ENCODE measurements around the gene BRD3.
A peak's percentile ranks its signal among the peaks of the same experiment; 100 is the strongest.
"Not testable (repeated sequence)": the region's sequence is repeated elsewhere in the genome, so short reads cannot be mapped to it uniquely, and the experiment has no call there.

Gene BRD3

DNA sequence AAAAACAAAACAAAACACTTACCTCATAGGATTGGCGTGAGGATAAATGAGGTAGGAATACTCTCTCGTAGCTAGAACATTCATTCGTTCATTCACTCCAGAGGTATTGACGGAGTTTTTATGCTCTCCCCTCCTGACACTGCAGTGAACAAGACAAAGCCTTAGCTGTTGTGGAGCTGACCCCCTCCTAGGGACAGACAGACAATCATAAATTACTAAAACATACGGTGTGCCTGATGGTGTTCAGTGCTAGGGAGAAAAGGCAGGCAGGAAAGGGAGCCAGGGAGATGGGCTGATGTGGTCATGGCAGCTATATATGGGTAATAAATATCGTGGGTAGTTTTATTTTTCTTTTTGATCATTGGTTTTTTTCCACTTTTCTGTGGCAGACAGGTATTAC is 5.7 kb upstream of the BRD3 start:
- TF ChIP-seq, protein P1, sequence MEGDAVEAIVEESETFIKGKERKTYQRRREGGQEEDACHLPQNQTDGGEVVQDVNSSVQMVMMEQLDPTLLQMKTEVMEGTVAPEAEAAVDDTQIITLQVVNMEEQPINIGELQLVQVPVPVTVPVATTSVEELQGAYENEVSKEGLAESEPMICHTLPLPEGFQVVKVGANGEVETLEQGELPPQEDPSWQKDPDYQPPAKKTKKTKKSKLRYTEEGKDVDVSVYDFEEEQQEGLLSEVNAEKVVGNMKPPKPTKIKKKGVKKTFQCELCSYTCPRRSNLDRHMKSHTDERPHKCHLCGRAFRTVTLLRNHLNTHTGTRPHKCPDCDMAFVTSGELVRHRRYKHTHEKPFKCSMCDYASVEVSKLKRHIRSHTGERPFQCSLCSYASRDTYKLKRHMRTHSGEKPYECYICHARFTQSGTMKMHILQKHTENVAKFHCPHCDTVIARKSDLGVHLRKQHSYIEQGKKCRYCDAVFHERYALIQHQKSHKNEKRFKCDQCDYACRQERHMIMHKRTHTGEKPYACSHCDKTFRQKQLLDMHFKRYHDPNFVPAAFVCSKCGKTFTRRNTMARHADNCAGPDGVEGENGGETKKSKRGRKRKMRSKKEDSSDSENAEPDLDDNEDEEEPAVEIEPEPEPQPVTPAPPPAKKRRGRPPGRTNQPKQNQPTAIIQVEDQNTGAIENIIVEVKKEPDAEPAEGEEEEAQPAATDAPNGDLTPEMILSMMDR (IDR thresholded peaks at IDR 0.05; ENCODE audit: control insufficient read depth, extremely low read depth, insufficient read depth): no peak
- DNase-seq (ENCODE audit: low read depth): no peak
- H3K4me3 ChIP-seq (ENCODE audit: low read depth, low read length): no peak overlapping the region

GRCh38 chr9:134072683-134073082 is 4.9 kb upstream of the BRD3 start:
- not testable (repeated sequence) for H3K4me3 ChIP-seq (ENCODE audit: low read depth, low read length); DNase-seq (ENCODE audit: low read depth)

DNA sequence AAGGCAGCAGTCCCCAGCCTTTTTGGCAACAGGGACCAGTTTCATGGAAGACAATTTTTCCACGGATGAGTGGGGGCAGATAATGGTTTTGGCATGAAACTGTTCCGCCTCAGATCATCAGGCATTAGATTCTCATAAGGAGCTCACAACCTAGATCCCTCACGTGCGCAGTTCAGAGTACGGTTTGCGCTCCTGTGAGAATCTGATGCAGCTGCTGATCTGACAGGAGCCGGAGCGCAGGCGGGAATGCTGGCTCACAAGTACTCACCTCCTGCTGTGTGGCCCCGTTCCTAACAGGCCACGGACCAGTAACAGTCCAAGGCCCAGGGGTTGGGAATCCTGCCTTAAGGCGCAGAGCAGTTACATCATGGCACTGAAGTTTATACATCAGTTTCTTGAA is 3.3 kb upstream of the BRD3 start:
- TF ChIP-seq, protein P1 (IDR thresholded peaks at IDR 0.05; ENCODE audit: control insufficient read depth, extremely low read depth, insufficient read depth): no peak
- no peak overlapping the region for H3K4me3 ChIP-seq (ENCODE audit: low read depth, low read length)
- no peak for DNase-seq (ENCODE audit: low read depth)

DNA sequence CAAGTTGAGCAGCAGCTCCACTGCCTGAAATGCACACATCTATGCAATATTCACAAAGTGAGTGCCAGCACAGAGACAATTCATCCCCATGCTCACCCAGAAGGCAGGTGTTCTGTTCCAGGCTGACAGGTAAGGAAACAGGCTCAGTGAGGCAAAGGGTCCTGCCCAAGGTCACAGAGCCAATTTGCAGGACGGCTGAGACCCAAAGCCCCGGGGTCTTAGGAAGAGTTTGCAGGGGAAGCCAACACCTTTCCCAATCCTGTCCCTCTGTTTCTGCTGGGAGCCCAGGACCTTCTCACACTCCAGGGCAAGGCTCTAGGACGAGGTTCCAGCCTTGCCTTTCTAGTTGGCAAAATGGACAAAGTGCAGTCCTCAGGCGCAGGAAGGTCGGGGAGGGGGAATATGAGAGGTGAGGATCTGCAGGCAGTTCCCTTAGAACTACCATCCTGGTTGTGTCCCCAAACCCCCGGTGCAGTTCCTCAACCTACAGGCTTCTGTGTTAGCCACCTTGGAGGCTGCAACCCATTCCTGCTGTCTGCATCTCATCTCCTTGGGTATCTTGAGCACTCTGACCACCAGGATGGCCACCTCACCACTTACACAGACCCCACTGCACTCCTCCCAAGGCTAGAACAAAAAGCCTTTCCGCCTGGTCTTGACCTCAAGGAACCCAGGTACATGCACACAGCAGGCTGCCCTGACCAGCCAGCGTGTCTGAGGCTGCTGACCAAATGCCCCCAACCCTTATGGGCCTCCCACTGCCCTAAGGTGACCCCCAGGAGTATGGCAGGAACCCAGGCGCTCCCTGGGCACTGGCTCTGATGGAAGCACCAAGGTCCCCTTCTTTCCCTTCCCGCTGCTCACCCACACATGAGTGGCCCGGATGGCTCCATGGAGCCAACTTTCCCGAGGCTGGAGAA is 1.9 kb upstream of the BRD3 start:
- H3K4me3 ChIP-seq (ENCODE audit: low read depth, low read length): no peak overlapping the region

DNA sequence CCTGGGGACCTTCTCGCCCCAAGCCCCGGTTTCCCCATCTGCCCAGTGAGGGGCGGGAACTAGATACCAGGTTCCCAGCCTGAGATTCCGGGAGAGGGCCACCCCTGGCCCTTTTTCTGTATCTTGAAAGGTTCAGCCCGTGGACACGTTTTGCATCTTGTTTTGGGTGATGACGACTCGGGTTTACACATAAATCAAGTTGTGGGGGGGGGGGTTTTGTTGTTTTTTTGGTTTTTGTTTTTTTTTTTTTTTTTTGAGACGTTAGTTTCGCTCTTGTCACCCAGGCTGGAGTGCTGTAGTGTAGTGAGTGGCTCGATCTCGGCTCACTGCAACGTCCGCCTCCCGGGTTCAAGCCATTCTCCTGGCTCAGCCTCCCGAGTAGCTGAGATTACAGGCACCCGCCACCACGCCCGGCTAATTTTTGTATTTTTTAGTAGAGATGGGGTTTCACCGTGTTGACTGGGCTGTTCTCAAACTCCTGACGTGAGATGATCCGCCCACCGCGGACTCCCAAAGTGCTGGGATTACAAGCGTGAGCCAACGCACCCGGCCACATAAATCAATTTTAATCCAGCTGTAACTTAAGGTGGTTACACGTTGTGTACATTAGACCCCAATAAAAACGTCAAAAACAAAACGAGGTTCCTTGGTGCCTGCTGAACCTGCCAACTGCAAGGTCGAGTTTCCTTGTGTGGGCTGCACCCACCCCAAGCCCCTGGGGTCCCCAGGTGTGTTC is 1.1 kb upstream of the BRD3 start:
- DNase-seq (ENCODE audit: low read depth): no peak

More for the DNA sequence above, 1.9 kb upstream of the BRD3 start:
- no peak for DNase-seq (ENCODE audit: low read depth)
- TF ChIP-seq, protein P1 (IDR thresholded peaks at IDR 0.05; ENCODE audit: control insufficient read depth, extremely low read depth, insufficient read depth): no peak

DNA sequence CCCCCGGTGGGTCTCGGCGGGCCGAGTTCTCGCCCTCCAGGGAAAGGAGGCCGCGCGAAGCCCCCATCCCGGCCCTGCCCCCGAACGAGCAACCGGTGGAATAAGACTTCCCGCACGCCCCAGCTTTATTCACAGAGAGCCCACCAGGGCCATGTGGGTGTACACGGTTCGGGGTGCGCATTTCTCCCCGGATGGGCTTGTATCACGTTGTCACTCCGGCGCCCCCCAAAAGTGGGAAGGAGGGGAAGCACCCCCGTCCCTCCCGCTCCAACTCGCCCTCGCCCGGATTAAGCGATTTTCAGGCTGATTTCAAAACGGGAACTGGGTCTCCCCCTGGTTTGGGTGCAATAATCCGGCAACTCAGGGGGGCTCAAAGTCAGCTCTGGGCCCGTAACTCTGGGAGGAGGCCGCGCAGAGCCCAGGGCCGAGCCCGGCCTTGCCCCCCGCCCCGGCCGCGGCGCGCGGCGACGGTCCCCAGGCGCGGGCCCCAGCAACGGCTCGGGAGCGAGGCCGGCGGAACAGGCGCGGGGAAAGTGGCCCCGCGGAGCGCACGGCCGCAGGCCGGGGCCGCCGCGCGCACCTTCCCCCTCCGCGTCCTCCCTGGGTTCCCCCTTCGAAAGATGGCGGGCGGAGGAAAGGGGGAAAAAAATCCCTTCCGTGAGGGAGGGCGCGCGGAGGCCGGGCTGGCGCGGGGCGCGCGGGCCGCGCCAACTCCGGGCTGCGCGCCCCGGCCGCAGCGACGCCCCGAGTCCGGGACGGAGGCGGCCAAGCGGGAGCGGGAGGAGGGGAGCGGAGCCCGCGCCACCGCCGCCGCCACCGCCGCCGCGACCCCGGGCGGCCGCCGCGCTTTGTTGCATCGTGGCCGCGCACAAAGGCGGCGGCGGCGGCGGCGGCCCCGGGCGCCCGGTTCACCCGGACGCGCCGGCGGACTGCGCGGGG is 644 bp downstream of the BRD3 start:
- DNase-seq (ENCODE audit: low read depth): no peak
- H3K4me3 ChIP-seq (ENCODE audit: low read depth, low read length): peak overlapping the region; percentile 88
- TF ChIP-seq, protein P1 (IDR thresholded peaks at IDR 0.05; ENCODE audit: control insufficient read depth, extremely low read depth, insufficient read depth): no peak

More for the DNA sequence above, 1.1 kb upstream of the BRD3 start:
- peak overlapping the region; percentile 56 for H3K4me3 ChIP-seq (ENCODE audit: low read depth, low read length)
- TF ChIP-seq, protein P1 (IDR thresholded peaks at IDR 0.05; ENCODE audit: control insufficient read depth, extremely low read depth, insufficient read depth): no peak
